ENCODE results near the gene HIRA. TPM values are rescaled to one million over a fixed set of nuclear protein-coding genes. Genes with fewer than 3 reads are reported as not detected.

The HIRA gene
- total and polyA plus RNA-seq, 2 experiments from 2014 or later: 9.4 to 58.3 TPM

DNA sequence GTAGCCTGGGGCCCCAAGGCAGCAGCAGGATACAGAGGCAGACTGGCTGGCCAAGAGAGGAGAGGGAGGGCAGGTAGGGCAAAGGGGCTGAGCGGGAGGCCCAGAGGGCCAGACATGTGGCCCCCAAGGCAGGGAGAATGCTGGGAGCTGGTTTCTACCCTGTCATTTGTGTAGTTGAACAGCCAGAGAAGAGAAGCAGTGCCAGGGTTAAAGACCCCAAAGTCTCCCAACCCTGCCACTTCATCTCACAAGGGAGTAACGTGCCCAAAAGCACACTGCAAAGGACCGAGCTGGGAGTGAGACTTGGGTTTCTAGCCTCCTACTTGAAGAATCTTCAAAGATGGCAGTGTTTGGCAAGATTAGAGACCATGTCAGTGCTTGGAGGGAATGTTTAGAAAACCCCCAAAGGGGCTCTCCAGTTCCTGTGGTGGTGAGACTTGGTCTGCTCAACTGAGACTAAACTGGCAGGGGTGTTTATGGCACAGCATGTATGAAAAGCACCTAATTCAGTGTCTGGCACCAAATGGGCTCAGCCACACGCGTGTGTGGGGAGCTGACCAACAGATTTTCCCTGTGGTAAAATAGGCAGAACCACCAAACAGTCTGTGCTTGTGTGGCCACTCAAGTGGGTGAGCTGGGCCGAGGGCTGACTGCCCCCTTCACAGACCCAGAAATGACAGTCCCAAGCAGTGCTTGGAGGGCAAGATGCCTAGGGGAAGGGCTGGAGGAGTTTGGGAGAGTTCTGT is 71.8 kb downstream of the HIRA start:
- no peaks in the 10 kb centered on the region; the same call in 1 of the 2 replicates for H4K20me1 ChIP-seq (replicated peaks; ENCODE audit: insufficient read depth)
- H3K79me2 ChIP-seq (replicated peaks; ENCODE audit: insufficient read depth): no peaks in the 10 kb centered on the region
- H3K27me3 ChIP-seq (ENCODE audit: insufficient read depth): no peaks in the 10 kb centered on the region
- DNase-seq (ENCODE audit: low spot score) (no peak), ATAC-seq (no peak)
- no peaks in the 10 kb centered on the region for H3K4me1 ChIP-seq (ENCODE audit: insufficient read depth)
- no peak overlapping the region for H3K4me3 Mint-ChIP-seq
- peaks cover 23% of the 10 kb centered on the region for H3K27me3 Mint-ChIP-seq (ENCODE audit: insufficient read depth, low read depth, poor library complexity)
- H3K9me3 Mint-ChIP-seq: no peaks in the 10 kb centered on the region
- H2AFZ ChIP-seq: no peak overlapping the region
- peaks cover 24% of the 10 kb centered on the region for H3K36me3 ChIP-seq (ENCODE audit: insufficient read depth)
- H3K9me2 ChIP-seq (ENCODE audit: insufficient read depth): no peaks in the 10 kb centered on the region
- H3K36me3 Mint-ChIP-seq (ENCODE audit: low read depth): peaks cover 68% of the 10 kb centered on the region
- no peak overlapping the region; the same call in 1 of the 2 replicates for H3K27ac Mint-ChIP-seq
- no peak overlapping the region for H3K4me2 ChIP-seq
- no peaks in the 10 kb centered on the region for H3K4me1 Mint-ChIP-seq
- H3F3A ChIP-seq (replicated peaks; ENCODE audit: low read depth): no peaks in the 10 kb centered on the region
- no peak overlapping the region for H3K27ac ChIP-seq (ENCODE audit: low read depth)
- H3K4me3 ChIP-seq: no peak overlapping the region
- TF ChIP-seq, protein P1, sequence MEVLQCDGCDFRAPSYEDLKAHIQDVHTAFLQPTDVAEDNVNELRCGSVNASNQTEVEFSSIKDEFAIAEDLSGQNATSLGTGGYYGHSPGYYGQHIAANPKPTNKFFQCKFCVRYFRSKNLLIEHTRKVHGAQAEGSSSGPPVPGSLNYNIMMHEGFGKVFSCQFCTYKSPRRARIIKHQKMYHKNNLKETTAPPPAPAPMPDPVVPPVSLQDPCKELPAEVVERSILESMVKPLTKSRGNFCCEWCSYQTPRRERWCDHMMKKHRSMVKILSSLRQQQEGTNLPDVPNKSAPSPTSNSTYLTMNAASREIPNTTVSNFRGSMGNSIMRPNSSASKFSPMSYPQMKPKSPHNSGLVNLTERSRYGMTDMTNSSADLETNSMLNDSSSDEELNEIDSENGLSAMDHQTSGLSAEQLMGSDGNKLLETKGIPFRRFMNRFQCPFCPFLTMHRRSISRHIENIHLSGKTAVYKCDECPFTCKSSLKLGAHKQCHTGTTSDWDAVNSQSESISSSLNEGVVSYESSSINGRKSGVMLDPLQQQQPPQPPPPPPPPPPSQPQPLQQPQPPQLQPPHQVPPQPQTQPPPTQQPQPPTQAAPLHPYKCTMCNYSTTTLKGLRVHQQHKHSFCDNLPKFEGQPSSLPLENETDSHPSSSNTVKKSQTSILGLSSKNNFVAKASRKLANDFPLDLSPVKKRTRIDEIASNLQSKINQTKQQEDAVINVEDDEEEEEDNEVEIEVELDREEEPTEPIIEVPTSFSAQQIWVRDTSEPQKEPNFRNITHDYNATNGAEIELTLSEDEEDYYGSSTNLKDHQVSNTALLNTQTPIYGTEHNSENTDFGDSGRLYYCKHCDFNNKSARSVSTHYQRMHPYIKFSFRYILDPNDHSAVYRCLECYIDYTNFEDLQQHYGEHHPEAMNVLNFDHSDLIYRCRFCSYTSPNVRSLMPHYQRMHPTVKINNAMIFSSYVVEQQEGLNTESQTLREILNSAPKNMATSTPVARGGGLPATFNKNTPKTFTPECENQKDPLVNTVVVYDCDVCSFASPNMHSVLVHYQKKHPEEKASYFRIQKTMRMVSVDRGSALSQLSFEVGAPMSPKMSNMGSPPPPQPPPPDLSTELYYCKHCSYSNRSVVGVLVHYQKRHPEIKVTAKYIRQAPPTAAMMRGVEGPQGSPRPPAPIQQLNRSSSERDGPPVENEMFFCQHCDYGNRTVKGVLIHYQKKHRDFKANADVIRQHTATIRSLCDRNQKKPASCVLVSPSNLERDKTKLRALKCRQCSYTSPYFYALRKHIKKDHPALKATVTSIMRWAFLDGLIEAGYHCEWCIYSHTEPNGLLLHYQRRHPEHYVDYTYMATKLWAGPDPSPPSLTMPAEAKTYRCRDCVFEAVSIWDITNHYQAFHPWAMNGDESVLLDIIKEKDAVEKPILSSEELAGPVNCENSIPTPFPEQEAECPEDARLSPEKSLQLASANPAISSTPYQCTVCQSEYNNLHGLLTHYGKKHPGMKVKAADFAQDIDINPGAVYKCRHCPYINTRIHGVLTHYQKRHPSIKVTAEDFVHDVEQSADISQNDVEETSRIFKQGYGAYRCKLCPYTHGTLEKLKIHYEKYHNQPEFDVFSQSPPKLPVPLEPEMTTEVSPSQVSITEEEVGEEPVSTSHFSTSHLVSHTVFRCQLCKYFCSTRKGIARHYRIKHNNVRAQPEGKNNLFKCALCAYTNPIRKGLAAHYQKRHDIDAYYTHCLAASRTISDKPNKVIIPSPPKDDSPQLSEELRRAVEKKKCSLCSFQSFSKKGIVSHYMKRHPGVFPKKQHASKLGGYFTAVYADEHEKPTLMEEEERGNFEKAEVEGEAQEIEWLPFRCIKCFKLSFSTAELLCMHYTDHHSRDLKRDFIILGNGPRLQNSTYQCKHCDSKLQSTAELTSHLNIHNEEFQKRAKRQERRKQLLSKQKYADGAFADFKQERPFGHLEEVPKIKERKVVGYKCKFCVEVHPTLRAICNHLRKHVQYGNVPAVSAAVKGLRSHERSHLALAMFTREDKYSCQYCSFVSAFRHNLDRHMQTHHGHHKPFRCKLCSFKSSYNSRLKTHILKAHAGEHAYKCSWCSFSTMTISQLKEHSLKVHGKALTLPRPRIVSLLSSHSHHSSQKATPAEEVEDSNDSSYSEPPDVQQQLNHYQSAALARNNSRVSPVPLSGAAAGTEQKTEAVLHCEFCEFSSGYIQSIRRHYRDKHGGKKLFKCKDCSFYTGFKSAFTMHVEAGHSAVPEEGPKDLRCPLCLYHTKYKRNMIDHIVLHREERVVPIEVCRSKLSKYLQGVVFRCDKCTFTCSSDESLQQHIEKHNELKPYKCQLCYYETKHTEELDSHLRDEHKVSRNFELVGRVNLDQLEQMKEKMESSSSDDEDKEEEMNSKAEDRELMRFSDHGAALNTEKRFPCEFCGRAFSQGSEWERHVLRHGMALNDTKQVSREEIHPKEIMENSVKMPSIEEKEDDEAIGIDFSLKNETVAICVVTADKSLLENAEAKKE (CRISPR knock-in tag; IDR thresholded peaks at IDR 0.05): no peak
- TF ChIP-seq JUNB (IDR thresholded peaks at IDR 0.05; ENCODE audit: unreplicated experiment): no peak
- no peak for TF ChIP-seq ZNF331 (CRISPR knock-in tag; IDR thresholded peaks at IDR 0.05; ENCODE audit: low read depth)
- TF ChIP-seq, protein P2, sequence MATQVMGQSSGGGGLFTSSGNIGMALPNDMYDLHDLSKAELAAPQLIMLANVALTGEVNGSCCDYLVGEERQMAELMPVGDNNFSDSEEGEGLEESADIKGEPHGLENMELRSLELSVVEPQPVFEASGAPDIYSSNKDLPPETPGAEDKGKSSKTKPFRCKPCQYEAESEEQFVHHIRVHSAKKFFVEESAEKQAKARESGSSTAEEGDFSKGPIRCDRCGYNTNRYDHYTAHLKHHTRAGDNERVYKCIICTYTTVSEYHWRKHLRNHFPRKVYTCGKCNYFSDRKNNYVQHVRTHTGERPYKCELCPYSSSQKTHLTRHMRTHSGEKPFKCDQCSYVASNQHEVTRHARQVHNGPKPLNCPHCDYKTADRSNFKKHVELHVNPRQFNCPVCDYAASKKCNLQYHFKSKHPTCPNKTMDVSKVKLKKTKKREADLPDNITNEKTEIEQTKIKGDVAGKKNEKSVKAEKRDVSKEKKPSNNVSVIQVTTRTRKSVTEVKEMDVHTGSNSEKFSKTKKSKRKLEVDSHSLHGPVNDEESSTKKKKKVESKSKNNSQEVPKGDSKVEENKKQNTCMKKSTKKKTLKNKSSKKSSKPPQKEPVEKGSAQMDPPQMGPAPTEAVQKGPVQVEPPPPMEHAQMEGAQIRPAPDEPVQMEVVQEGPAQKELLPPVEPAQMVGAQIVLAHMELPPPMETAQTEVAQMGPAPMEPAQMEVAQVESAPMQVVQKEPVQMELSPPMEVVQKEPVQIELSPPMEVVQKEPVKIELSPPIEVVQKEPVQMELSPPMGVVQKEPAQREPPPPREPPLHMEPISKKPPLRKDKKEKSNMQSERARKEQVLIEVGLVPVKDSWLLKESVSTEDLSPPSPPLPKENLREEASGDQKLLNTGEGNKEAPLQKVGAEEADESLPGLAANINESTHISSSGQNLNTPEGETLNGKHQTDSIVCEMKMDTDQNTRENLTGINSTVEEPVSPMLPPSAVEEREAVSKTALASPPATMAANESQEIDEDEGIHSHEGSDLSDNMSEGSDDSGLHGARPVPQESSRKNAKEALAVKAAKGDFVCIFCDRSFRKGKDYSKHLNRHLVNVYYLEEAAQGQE (IDR thresholded peaks at IDR 0.05; ENCODE audit: unreplicated experiment): no peak
- TF ChIP-seq, protein P3, sequence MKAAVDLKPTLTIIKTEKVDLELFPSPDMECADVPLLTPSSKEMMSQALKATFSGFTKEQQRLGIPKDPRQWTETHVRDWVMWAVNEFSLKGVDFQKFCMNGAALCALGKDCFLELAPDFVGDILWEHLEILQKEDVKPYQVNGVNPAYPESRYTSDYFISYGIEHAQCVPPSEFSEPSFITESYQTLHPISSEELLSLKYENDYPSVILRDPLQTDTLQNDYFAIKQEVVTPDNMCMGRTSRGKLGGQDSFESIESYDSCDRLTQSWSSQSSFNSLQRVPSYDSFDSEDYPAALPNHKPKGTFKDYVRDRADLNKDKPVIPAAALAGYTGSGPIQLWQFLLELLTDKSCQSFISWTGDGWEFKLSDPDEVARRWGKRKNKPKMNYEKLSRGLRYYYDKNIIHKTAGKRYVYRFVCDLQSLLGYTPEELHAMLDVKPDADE (IDR thresholded peaks at IDR 0.05): no peak
- TF ChIP-seq EZH2phosphoT487 (IDR thresholded peaks at IDR 0.05; ENCODE audit: unreplicated experiment): no peak
- no peak for TF ChIP-seq POLR2AphosphoS5 (IDR thresholded peaks at IDR 0.05; ENCODE audit: low read depth)
- no peak for TF ChIP-seq STAT1 (IDR thresholded peaks at IDR 0.05; ENCODE audit: unreplicated experiment)
- TF ChIP-seq, protein P4, sequence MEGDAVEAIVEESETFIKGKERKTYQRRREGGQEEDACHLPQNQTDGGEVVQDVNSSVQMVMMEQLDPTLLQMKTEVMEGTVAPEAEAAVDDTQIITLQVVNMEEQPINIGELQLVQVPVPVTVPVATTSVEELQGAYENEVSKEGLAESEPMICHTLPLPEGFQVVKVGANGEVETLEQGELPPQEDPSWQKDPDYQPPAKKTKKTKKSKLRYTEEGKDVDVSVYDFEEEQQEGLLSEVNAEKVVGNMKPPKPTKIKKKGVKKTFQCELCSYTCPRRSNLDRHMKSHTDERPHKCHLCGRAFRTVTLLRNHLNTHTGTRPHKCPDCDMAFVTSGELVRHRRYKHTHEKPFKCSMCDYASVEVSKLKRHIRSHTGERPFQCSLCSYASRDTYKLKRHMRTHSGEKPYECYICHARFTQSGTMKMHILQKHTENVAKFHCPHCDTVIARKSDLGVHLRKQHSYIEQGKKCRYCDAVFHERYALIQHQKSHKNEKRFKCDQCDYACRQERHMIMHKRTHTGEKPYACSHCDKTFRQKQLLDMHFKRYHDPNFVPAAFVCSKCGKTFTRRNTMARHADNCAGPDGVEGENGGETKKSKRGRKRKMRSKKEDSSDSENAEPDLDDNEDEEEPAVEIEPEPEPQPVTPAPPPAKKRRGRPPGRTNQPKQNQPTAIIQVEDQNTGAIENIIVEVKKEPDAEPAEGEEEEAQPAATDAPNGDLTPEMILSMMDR (conservative IDR thresholded peaks at IDR 0.05; ENCODE audit: low read depth in 2 of 2): no peak
- TF ChIP-seq NANOG (IDR thresholded peaks at IDR 0.05; ENCODE audit: borderline replicate concordance): no peak
- no peak for TF ChIP-seq EZH2 (IDR thresholded peaks at IDR 0.05; ENCODE audit: low read depth, unreplicated experiment)
- no peak for TF ChIP-seq CREB1 (CRISPR knock-in tag; IDR thresholded peaks at IDR 0.05; ENCODE audit: low read depth)
- TF ChIP-seq ZNF114 (CRISPR knock-in tag; IDR thresholded peaks at IDR 0.05): no peak
